ENCODE data around the gene MYO9A. TPM values are rescaled to one million over a fixed set of nuclear protein-coding genes. Genes with fewer than 3 reads are reported as not detected.

The MYO9A gene
- total RNA-seq, 3 donors from 2014 or later = 64.2 to 128 (median 86.5) TPM

DNA sequence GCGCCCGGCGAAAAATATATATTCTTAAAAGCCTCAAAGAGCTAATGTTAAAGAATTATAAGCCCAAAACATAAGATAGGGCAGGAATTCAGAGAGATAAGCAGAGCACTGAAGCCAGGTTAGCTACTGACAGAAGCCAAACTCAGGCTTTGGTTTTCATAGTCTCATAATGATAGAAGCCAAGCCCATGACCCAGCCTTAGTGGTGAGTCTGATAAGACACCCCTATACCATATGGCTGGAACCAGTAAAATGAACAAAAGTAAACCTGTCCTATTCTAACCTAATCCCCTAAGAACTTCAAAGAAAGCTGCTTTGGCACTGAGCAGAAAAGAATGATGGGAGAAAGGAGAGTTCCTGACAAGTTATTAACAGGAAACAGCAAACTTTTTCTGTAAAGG is 25.9 kb downstream of the MYO9A start:
- intact Hi-C loops (cut with DNase I; ENCODE audit: low total_unique reads) = no loop called here
- no peak for DNase-seq (ENCODE audit: low spot score in 2 of 2)
- no peaks in the 10 kb centered on the region for H3K27me3 ChIP-seq
- H3K36me3 ChIP-seq = no peaks in the 10 kb centered on the region
- no peak overlapping the region for H3K4me3 ChIP-seq
- no peaks in the 10 kb centered on the region for H3K9me3 ChIP-seq
- no peak overlapping the region for H3K27ac ChIP-seq
- TF ChIP-seq POLR2AphosphoS5 (IDR thresholded peaks at IDR 0.05) (no peak), POLR2A (IDR thresholded peaks at IDR 0.05) (no peak), CTCF (IDR thresholded peaks at IDR 0.05) (no peak)
- no peaks in the 10 kb centered on the region for H3K4me1 ChIP-seq

GRCh38 chr15:72086920-72087648 is 30.9 kb downstream of the MYO9A start:
- Histone ChIP-seq H3K36me3 (no peaks in the 10 kb centered on the region), H3K9me3 (no peaks in the 10 kb centered on the region), H3K27me3 (no peaks in the 10 kb centered on the region), H3K4me1 (no peaks in the 10 kb centered on the region), H3K4me3 (no peak overlapping the region), H3K27ac (no peak overlapping the region)
- no peak for DNase-seq (ENCODE audit: low spot score in 2 of 2)
- TF ChIP-seq CTCF (IDR thresholded peaks at IDR 0.05) (no peak), POLR2A (IDR thresholded peaks at IDR 0.05) (no peak), POLR2AphosphoS5 (IDR thresholded peaks at IDR 0.05) (no peak)
- intact Hi-C loops (cut with DNase I; ENCODE audit: low total_unique reads) = no loop called here

- Histone ChIP-seq H3K36me3 (no peaks in the 10 kb centered on the region), H3K9me3 (no peaks in the 10 kb centered on the region), H3K4me3 (no peak overlapping the region), H3K27ac (no peak overlapping the region), H3K27me3 (no peaks in the 10 kb centered on the region), H3K4me1 (no peaks in the 10 kb centered on the region)
- TF ChIP-seq POLR2AphosphoS5 (IDR thresholded peaks at IDR 0.05) = no peak
- no peak for TF ChIP-seq POLR2A (IDR thresholded peaks at IDR 0.05)
- TF ChIP-seq CTCF (IDR thresholded peaks at IDR 0.05) = no peak
- intact Hi-C loops (cut with DNase I; ENCODE audit: low total_unique reads) = no loop called here
- DNase-seq (ENCODE audit: low spot score in 2 of 2) = no peak
Measured at GRCh38 chr15:72086010-72086697, 31.8 kb downstream of the MYO9A start.

- no peaks in the 10 kb centered on the region for H3K36me3 ChIP-seq
- H3K4me3 ChIP-seq = no peak overlapping the region
- intact Hi-C loops (cut with DNase I; ENCODE audit: low total_unique reads) = no loop called here
- H3K9me3 ChIP-seq = no peaks in the 10 kb centered on the region
- H3K4me1 ChIP-seq = no peaks in the 10 kb centered on the region
- DNase-seq (ENCODE audit: low spot score in 2 of 2) = no peak
- H3K27me3 ChIP-seq = no peaks in the 10 kb centered on the region
- TF ChIP-seq CTCF (IDR thresholded peaks at IDR 0.05) (no peak), POLR2AphosphoS5 (IDR thresholded peaks at IDR 0.05) (no peak), POLR2A (IDR thresholded peaks at IDR 0.05) (no peak)
- H3K27ac ChIP-seq = no peak overlapping the region
Measured at GRCh38 chr15:72082176-72082575, 35.8 kb downstream of the MYO9A start.

GRCh38 chr15:72078887-72079286 is 39.1 kb downstream of the MYO9A start:
- intact Hi-C loops (cut with DNase I; ENCODE audit: low total_unique reads) = no loop called here
- no peak overlapping the region for H3K4me3 ChIP-seq
- H3K27me3 ChIP-seq = no peaks in the 10 kb centered on the region
- no peak for TF ChIP-seq POLR2AphosphoS5 (IDR thresholded peaks at IDR 0.05)
- TF ChIP-seq CTCF (IDR thresholded peaks at IDR 0.05) = no peak
- TF ChIP-seq POLR2A (IDR thresholded peaks at IDR 0.05) = no peak
- H3K9me3 ChIP-seq = no peaks in the 10 kb centered on the region
- H3K4me1 ChIP-seq = no peaks in the 10 kb centered on the region
- no peaks in the 10 kb centered on the region for H3K36me3 ChIP-seq
- no peak for DNase-seq (ENCODE audit: low spot score in 2 of 2)
- H3K27ac ChIP-seq = no peak overlapping the region

All from breast epithelium (tissue), 4 donors.